KG1 (cell line): ENCODE results near the gene ROR1.

Source experiments
- DNase-seq: peaks from one replicate; lab custom pipeline; 2025; lab: John Stamatoyannopoulos, UW

The ROR1 gene

GRCh38 chr1:63974966-63975365, 201.1 kb downstream of the ROR1 start:
- DNase-seq = no peak

DNA sequence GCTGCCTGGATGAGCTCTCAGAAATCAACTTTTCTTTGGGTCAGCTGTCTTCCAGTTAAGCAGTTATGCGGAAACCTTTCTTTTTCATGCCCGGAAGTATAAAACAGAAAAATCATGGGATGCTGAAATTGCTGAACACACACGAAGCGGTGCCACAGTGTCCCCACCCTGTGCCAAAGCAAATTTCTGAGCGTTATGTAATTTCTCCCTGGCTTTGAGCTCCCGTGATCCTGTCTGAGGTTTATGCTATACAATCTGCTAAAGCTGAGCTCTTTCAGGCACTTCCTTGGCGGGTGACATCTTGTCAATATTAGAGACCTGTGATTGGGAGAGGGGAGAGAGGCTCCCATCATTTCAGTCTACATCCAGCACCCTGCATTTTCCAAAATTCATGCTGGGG, 201.7 kb downstream of the ROR1 start:
- no peak for DNase-seq

DNA sequence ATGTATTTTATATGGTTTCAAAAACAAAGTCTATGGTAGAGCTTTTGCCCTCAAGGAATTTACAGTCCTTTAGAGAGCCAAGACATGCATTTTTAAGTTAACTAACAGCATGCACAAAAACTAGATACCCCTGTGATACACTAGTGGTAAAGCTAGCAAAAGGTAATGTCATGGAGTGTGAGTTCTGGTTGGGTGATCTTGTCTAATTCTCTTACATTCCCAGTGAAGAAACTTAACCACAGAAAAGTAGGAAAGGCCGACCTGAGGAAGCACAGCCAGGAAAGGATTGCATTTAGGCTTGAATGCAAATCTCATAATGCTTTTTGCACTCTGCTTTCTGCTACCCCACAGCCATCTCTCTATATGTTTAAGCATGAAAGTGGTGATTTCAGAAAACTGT, 202.2 kb downstream of the ROR1 start:
- DNase-seq = no peak

DNA sequence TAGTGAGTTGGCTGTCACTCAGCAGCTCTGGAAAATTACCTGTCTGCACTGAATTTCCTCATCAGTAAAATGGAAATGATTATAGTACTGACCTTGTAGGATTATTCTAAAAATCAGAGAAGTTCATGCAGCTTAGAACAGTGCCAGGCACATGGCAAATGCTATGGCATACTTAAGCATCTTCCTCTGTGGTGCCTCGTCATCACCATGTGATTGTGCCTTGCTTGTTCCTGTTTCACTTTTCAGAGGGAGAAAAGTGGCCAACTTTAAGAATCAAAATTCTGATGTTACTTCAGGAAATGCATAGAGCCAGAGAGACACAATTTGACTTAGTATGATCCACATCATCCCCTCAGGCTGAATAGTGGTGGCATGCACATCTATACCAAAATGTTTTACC, 203.6 kb downstream of the ROR1 start:
- DNase-seq = no peak

DNA sequence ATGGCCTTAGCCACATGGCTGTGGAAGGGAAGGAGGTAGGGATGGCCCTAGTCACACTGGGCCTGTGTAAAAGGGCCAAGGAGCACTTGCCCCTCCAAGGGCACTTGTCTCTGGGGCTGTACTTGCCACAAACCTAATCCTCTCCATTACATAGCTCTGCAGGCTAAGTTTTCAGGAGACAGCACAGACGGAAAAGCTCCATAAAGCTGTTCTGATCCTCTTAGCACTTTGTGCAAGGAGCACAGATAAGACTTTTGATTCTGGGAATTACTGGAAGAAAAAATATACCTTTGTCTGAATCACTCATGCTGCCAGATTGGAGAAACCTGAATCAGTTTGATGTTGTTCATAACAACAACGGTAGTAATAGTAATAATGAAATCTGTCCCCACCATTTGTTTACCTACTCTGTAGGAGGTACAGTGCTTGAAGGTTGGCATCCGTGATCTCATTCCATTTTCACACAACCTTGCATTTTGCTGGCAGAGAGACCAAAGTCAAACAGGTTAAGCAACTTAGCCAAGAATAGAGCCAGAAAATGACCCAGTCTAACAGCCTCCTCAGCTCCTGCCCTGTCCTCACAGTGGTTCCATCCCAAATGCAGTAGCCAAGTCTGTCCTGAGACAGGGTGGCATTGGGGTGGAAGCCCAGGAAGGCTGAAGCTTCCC, 207.1 kb downstream of the ROR1 start:
- DNase-seq = no peak

DNA sequence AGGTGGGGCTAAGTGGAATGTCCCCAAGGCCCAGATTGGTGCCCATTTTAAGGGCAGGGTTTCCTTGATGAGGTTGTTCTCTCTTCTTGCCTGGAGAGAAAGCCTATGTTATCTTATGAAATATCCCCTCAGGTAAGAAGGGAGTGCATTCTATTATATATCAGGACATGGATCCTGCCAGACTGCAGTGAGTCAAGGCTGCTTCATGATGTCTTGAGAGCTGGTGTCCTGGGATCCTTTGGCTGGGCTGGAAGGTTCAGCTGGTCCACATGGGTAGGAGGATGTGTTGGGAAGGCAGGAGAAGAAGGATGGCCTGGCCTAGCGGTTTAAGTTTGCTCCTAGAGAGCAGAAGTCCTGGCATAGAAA, 207.6 kb downstream of the ROR1 start:
- no peak for DNase-seq

GRCh38 chr1:63982201-63982600, 208.4 kb downstream of the ROR1 start:
- no peak for DNase-seq

DNA sequence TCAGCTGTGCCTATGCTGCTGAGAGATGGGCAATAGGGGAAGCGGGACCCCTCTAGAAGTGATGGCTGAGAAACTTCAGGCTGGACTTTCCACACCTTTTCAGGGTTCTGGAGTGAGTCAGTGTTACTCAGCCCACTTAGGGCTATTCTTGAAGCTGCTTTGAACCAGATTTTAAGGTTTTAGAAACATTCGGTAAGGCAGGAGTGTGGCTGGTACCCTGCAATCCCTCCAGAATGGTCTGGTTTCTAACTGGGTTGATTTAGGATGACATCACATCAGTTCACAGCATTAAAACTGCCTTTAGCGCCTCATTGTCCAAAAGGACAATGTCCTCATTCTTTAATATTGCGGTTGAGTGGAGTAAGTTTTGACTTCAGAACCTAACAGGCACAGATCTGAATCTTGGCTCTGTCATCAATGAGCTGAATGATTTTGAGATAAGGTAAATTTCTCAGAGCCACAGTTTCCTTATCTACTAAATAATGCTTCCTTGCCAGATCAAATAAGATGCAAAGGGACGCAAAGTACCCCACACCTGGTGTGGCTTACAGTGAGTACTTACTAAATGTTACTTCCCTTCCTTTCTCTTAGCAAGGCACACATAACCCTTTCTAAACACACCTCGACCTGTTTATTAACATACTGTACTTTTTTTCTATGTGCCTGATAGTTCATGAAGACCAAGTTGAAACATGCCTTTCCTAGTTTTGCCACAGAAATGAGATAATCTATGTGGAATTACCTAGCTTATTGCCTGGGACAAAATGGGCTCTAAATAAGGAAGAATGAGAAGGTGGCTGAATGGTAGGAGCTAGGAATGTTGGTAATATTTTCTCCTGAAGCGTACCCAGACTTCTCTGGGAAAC, 209.8 kb downstream of the ROR1 start:
- no peak for DNase-seq

DNA sequence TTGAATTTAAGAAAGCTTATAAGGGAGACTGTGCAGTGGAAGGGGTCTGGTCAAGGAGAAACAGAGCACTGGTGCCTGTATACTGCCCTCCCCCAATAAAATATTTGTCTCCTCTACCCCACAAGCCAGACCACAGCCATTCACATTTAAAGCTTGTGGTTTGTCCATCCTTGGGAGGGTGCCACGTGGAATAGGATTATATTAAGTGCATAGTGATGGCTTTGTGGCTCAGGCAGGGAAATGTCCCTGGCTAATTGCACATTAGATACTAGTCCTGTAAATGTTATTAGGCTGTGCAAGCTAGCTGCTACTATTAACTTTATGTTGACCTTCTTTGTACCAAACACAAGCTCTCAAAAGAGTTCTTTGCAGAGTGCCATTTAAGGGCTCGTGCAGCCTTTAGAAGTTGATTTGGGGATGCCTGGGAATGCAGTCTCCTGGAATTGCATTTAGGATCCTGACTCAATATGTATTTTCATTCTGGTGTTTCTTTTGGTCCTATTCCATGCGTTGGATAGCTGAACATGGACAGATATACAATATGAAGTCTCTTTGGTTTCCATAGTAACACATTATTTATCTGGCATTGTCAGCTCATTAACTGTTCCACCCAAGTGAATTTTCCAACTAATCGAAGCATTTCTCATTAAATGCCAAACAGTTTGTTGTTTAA, 210.6 kb downstream of the ROR1 start:
- DNase-seq = no peak

- no peak for DNase-seq
Observed at GRCh38 chr1:63984930-63985290, 211.1 kb downstream of the ROR1 start.

- DNase-seq = no peak
Observed at GRCh38 chr1:63987014-63987627, 213.3 kb downstream of the ROR1 start.

GRCh38 chr1:63987628-63988024, 213.8 kb downstream of the ROR1 start:
- no peak for DNase-seq

GRCh38 chr1:63988941-63989340, 215.1 kb downstream of the ROR1 start:
- no peak for DNase-seq

GRCh38 chr1:63991685-63992084, 217.9 kb downstream of the ROR1 start:
- DNase-seq = no peak

- DNase-seq = no peak
Observed at GRCh38 chr1:64000021-64000420, 226.2 kb downstream of the ROR1 start.

- DNase-seq = no peak
Observed at GRCh38 chr1:64001038-64001437, 227.2 kb downstream of the ROR1 start.

GRCh38 chr1:64004451-64005025, 230.7 kb downstream of the ROR1 start:
- DNase-seq = no peak

- no peak for DNase-seq
Observed at GRCh38 chr1:64005801-64006200, 232.0 kb downstream of the ROR1 start.

DNA sequence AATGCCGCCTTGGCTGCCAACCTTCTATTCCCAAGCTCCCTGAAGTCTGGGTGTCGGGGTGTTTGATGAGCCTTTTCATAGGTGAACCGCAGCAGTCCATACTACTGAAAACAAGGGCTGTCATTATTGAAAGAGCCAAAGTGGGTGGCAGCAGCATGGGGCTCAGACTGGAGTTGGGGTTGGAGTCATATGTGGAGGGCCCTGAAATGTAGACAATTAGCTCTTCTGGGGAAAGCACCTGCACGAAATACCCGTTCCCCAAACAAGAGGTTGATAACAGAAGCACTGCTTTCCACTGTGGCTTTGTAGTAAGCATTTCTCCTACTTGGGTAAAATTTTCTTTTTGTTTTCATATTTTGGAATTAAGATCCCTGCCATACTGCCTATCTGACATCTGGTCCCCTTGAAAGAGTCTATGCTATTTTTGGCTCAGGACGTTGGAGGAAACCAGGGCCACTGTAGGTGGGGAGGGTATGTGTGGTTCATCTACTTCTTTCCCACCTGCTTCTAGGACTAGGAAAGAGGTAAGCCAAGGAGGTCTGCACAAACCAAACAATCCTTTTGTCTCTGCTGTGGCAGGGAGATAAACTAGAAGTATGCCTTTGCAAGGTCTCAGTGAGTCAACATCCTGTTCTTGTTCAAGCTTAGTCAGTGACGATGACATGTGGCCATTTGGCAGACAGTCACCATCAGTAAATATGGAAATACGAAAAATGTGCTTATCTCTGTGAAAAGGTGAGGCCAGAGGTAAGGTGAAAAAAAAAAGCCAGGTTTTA, 232.6 kb downstream of the ROR1 start:
- DNase-seq = peak; percentile 46

GRCh38 chr1:64010316-64010715, 236.5 kb downstream of the ROR1 start:
- no peak for DNase-seq

- no peak for DNase-seq
Observed at GRCh38 chr1:64013395-64013794, 239.6 kb downstream of the ROR1 start.

- DNase-seq = peak; percentile 3
Observed at GRCh38 chr1:64019818-64020217, 246.0 kb downstream of the ROR1 start.
